Small intestine (tissue), 7 donors: ENCODE data around the gene NFATC2. TPM values are rescaled to one million over a fixed set of nuclear protein-coding genes. Genes with fewer than 3 reads are reported as not detected.
"Not testable (repeated sequence)": the region's sequence is repeated elsewhere in the genome, so short reads cannot be mapped to it uniquely, and the experiment has no call there.

Source experiments
- DNase-seq, 2 donors: peaks; one replicate each; pipeline versions ENCODE4 v3.0.0 to v3.0.0-alpha.2; 2013
- FAIRE-seq: peaks from 2 replicates; lab custom pipeline; 2012; peaks lifted over from hg19 to GRCh38; lab: Jason Lieb, UNC
- H3K27ac ChIP-seq, 3 donors: one replicate each; pipeline ENCODE4 v1.5.1; 2013; ENCODE audit warnings: low read length in 2 of 3, mild to moderate bottlenecking in 2 of 3, control low read depth in 1 of 3, inconsistent platforms in 1 of 3, low read depth in 1 of 3, moderate library complexity in 1 of 3
- H3K27me3 ChIP-seq, 3 donors: one replicate each; pipeline ENCODE4 v1.6.1; 2013; ENCODE audit warnings: low read length in 3 of 3, inconsistent platforms in 1 of 3; ENCODE audit not compliant: control insufficient read depth in 3 of 3, insufficient read depth in 3 of 3
- H3K36me3 ChIP-seq, 3 donors: one replicate each; pipeline ENCODE4 v1.6.1; 2013; ENCODE audit warnings: low read length in 3 of 3, inconsistent platforms in 1 of 3, low read depth in 1 of 3, mild to moderate bottlenecking in 1 of 3, moderate library complexity in 1 of 3; ENCODE audit not compliant: control insufficient read depth in 3 of 3, insufficient read depth in 2 of 3
- H3K4me1 ChIP-seq, 3 donors: one replicate each; pipeline ENCODE4 v1.6.1; 2013; ENCODE audit warnings: low read length in 2 of 3, inconsistent platforms in 1 of 3, low read depth in 1 of 3, mild to moderate bottlenecking in 1 of 3, moderate library complexity in 1 of 3; ENCODE audit not compliant: control insufficient read depth in 3 of 3, insufficient read depth in 2 of 3
- H3K4me3 ChIP-seq, 3 donors: one replicate each; pipeline ENCODE4 v1.5.1; 2013; ENCODE audit warnings: low read length in 3 of 3, control low read depth in 1 of 3, inconsistent platforms in 1 of 3, low read depth in 1 of 3, mild to moderate bottlenecking in 1 of 3, moderate library complexity in 1 of 3
- H3K9me3 ChIP-seq, 2 donors: one replicate each; pipeline ENCODE4 v1.6.1; 2013; ENCODE audit warnings: low read depth in 1 of 2, low read length in 1 of 2; ENCODE audit not compliant: control insufficient read depth in 2 of 2, insufficient read depth in 1 of 2
- WGBS, 3 donors: extraction: QIAGEN DNeasy Blood & Tissue Kit; methylation state at CpG; one replicate each; pipeline ENCODE4 v1.1.7; 2013; 5-methylcytosine and 5-hydroxymethylcytosine counted together
- polyA plus RNA-seq, 4 donors: library from polyadenylated mRNA; stranded (reverse) in 3 of 4; unstranded in 1 of 4; fragments of 200-250 nt in 3 of 4; fragments of 120-200 nt in 1 of 4; gene quantifications; one replicate each; pipeline versions ENCODE4 v1.2.1 to v1.2.3, GENCODE V29; 2013
- donor health status: healthy with polysubstance abuse.
- donor health status: control.
- donor health status: control.
- donor health status: Bipolar disorder and iron deficiency.
- donor health status: healthy.

Gene NFATC2
- polyA plus RNA-seq, 4 donors, result 3.1 to 19.4 (median 6.2) TPM

DNA sequence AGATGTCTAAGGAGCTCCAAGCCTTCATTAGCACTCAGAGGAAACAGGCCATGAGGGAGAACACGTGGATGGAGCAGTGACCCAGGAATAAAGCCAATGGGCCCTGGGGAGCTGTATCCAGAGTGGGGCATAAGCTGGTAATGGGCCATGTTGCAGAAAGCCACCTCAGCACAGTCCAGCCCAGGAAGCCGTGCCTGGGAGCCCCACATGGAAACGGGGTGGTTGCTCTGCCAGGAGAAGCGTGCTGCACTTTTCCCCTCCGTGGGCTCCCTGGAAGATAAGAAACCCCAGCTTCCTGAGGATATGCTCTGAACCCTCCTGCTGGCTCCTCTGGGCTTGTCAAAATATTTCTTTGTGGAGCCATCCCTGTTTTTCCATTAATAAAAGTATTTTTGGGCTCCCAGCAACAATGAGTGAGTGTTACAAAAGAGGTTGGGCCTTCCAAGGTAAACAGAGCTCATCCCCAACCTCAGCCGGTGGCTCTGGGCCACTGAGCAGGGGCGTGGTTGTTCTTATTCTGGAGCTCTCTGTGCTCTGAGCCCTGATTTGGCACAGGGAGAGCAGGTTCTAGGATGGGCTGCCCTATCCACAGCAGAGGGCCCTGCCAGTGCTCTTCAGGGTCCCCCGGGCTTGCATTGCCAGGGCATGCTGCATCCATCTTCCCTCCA lies 31.2 kb upstream of the NFATC2 start:
- no peaks in the 10 kb centered on the region for H3K36me3 ChIP-seq
- WGBS, 3 donors, result 67 to 69% (median 68%) methylated on average over 8 of the region's 8 CpGs
- H3K4me3 ChIP-seq, result no peak overlapping the region
- DNase-seq (no peak), FAIRE-seq (no peak)
- no peaks in the 10 kb centered on the region for H3K4me1 ChIP-seq
- peaks cover 0 to 10% of the 10 kb centered on the region in 2 donors for H3K9me3 ChIP-seq
- peaks cover 0 to 4% (median 0%) of the 10 kb centered on the region in 3 donors for H3K27me3 ChIP-seq
- H3K27ac ChIP-seq, result no peak overlapping the region

DNA sequence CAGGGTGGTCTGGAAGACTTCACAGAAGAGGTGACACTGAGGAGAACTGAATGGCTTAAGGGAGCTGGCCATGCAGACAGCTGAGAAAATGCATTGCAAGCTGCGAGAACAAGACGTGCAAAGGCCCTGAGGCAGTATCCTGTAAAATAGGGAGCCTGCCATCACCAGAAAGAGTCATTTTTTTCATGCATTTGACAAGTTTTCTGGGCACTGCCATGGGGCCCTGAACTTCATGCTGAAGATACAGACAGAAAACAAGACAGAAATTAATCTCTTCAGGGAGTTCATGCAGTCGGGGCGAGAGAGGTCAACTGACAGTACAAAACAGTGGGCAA lies 28.9 kb upstream of the NFATC2 start:
- FAIRE-seq (no peak), DNase-seq (no peak)
- Histone ChIP-seq H3K4me3 (no peak overlapping the region), H3K9me3 (peaks cover 0 to 14% of the 10 kb centered on the region in 2 donors), H3K4me1 (no peaks in the 10 kb centered on the region), H3K36me3 (no peaks in the 10 kb centered on the region), H3K27ac (no peak overlapping the region), H3K27me3 (peaks cover 0 to 4% (median 0%) of the 10 kb centered on the region in 3 donors)
- 83 to 93% (median 85%) methylated on average over 4 of the region's 4 CpGs for WGBS, 3 donors

DNA sequence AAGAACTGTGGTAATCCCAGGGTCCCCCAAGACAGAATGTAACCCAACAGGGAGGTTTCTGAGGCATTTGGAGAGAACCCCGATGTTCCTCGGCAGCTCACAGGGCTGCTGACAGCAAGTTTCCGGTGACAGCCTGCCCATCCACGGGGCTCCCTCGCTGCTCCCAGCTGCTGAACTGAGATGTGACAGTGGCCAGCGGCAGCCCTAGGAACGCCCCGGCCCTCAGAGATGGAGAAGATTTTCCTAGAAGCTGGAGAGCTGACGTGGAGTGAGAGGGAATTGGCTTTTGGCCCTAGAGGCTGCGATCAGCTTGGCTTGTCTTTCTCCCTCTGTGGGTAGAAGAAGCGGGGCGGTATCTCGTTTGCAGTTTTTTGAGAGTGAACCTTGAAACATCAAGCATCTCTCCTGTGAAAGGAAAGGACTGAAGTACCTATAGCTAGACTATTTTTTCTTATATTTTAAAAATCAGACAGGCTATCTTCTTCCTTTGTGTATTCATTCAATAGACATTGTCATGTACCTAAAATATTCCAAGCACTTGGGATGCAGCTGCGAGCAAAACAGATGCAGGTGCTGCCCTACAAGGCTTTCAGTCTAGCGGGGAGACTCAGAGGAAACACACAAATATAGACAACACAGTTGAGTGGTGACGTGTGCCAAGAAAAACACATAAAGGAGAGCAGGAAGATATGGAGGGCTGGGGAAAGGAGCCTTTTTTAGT lies 28.4 kb upstream of the NFATC2 start:
- peak in 1 of 2 donors; percentile 20 for DNase-seq
- WGBS, 3 donors, result 42 to 58% (median 55%) methylated on average over 16 of the region's 16 CpGs
- Histone ChIP-seq H3K36me3 (no peaks in the 10 kb centered on the region), H3K27me3 (peaks cover 0 to 4% (median 0%) of the 10 kb centered on the region in 3 donors), H3K4me3 (no peak overlapping the region), H3K4me1 (peaks cover 0 to 1% (median 0%) of the 10 kb centered on the region in 3 donors), H3K27ac (no peak overlapping the region), H3K9me3 (peaks cover 0 to 14% of the 10 kb centered on the region in 2 donors)
- FAIRE-seq, result no peak

DNA sequence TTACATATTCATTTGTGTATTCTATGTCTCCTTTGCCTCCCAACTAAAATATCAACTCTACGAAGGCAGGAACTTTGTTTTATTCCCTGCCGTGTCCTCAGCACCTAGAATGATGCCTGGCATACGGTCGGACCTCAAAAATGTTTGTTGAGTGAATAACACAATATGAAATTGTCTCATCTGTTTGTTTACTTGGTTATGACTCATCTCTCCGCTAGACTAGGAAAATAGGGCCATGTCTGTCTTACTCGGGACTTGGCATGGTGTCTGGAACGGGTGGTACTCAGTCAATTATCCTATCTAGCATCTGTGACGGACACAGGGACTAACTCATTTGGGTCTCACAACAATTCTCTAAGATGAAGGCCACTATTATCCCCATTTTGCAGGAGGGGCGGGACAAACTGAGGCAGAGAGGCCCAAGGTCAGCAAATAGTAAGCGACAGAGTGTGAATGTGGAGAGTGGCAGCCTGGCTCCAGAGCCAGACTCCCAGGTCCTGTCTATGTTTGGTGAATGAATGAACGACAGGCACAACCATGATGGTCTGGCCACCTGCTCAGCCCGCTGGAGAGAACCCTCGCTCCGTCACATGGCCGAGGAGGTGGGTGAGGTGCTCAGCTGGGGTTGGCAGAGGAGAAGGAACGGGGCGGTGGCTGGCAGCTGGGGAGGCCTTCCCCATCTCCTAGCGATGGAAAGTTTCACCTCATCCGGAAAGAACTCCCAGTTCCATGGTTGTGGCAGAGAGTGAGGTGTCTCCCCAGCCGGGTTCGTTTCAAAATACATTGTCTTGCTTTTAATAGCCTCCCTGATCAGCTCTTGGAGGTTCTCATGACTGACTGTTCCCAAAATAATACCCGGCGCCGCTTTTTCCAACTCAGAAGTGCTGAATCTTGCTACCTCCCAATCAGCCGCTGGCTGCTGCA lies 27.6 kb upstream of the NFATC2 start:
- H3K9me3 ChIP-seq, result peaks cover 0 to 13% of the 10 kb centered on the region in 2 donors
- H3K36me3 ChIP-seq, result no peaks in the 10 kb centered on the region
- peaks cover 0 to 8% (median 0%) of the 10 kb centered on the region in 3 donors for H3K27me3 ChIP-seq
- H3K27ac ChIP-seq, result no peak overlapping the region
- FAIRE-seq (no peak), DNase-seq (no peak)
- no peak overlapping the region for H3K4me3 ChIP-seq
- H3K4me1 ChIP-seq, result peaks cover 0 to 3% (median 0%) of the 10 kb centered on the region in 3 donors
- 62 to 75% (median 66%) methylated on average over 25 of the region's 25 CpGs for WGBS, 3 donors

DNA sequence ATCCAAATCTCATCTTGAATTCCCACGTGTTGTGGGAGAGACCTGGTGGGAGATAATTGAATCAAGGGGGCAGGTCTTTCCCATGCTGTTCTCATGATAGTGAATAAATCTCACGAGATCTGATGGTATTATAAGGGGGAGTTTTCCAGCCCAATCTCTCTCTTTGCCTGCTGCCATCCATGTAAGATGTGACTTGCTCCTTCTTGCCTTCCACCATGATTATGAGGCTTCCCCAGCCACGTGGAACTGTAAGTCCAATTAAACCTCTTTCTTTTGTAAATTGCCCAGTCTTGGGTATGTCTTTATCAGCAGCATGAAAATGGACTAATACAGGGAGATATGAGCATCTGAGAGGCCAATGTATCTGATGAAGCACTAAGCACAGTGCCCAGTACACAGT lies 26.0 kb upstream of the NFATC2 start:
- FAIRE-seq, H3K36me3 ChIP-seq, DNase-seq, H3K9me3 ChIP-seq, H3K4me1 ChIP-seq, H3K27ac ChIP-seq, H3K4me3 ChIP-seq, H3K27me3 ChIP-seq: not testable (repeated sequence)
- WGBS, 3 donors, result 59 to 73% (median 71%) methylated on average over 3 of the region's 3 CpGs

DNA sequence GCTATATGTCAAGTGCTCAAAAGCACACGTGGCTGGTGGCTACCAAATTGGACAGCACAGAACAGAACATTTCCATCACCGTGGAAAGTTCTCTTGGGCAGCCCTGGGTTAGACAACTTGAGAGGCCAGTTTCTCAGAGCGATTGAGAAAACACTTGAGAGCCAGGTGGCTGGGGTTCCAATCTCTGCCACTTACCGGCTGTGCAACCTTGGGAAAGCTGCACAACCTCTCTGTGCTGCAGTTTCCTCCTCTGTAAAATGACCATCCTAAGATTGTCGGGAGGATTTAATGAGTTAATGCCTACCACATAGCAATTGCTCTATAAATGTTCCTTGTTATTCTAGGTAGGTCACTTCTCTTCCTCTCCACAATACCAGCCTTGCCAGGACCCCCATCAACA lies 25.1 kb upstream of the NFATC2 start:
- DNase-seq, result no peak
- no peak for FAIRE-seq
- H3K4me1 ChIP-seq, result peaks cover 0 to 8% (median 3%) of the 10 kb centered on the region in 3 donors
- H3K27me3 ChIP-seq, result peaks cover 0 to 8% (median 0%) of the 10 kb centered on the region in 3 donors
- no peak overlapping the region for H3K27ac ChIP-seq
- H3K4me3 ChIP-seq, result no peak overlapping the region
- H3K36me3 ChIP-seq, result no peaks in the 10 kb centered on the region
- peaks cover 0 to 8% of the 10 kb centered on the region in 2 donors for H3K9me3 ChIP-seq
- WGBS, 3 donors, result 79 to 89% (median 85%) methylated on average over 5 of the region's 5 CpGs

DNA sequence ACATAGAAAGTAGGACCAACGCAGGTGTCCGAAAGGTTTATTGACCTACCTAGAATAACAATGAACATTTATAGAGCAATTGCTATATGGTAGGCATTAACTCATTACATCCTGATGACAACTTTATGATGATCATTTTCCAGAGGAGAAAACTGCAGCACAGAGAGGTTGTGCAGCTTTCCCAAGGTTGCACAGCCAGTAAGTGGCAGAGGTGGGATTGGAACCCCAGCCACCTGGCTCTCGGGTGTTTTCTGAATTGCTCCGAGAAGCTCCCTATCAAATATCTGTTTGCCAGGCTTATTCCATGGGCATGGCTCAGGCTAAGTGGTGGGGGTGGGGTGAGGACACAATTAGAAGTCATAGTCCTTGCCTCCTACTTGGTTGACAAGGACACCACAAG lies 24.1 kb upstream of the NFATC2 start:
- no peak for FAIRE-seq
- peaks cover 0 to 12% (median 8%) of the 10 kb centered on the region in 3 donors for H3K4me1 ChIP-seq
- no peak overlapping the region for H3K27ac ChIP-seq
- H3K27me3 ChIP-seq, result peaks cover 0 to 11% (median 0%) of the 10 kb centered on the region in 3 donors
- H3K36me3 ChIP-seq, result no peaks in the 10 kb centered on the region
- 35 to 80% (median 64%) methylated on average over 4 of the region's 4 CpGs for WGBS, 3 donors
- H3K4me3 ChIP-seq, result no peak overlapping the region
- no peak for DNase-seq
- peaks cover 0 to 8% of the 10 kb centered on the region in 2 donors for H3K9me3 ChIP-seq
